Natural killer cell treated with Interleukin-12 subunit alpha and Interleukin-12 subunit beta and Interleukin-15 and Interleukin-18, amount 100 ng/mL, for 72 hours (primary cell): ENCODE measurements around the gene PGAP1. TPM values are rescaled to one million over a fixed set of nuclear protein-coding genes. Genes with fewer than 3 reads are reported as not detected.

ENCODE experiments used
- ATAC-seq, 2 donors: fragments of 150-1000 bp; cut with Tn5 transposase in 1 of 2; sonication (Bioruptor Pico), chemical (Tn5 transposase) in 1 of 2; 2 replicates each; pipeline ENCODE4 v1.10.0; 2021
- DNase-seq: peaks from one replicate; pipeline ENCODE4 v3.0.0; 2022; ENCODE audit warnings: low spot score
- H3K27ac Mint-ChIP-seq, 2 donors: 1 replicate in 1 of 2; 2 replicates in 1 of 2; pipeline ENCODE4 v1.8.0; 2022; ENCODE audit warnings: mixed read lengths in 2 of 2, mild to moderate bottlenecking in 1 of 2, moderate library complexity in 1 of 2
- H3K27me3 Mint-ChIP-seq, 2 donors: 1 replicate in 1 of 2; 2 replicates in 1 of 2; pipeline ENCODE4 v1.8.0; 2022; ENCODE audit warnings: mixed read lengths in 2 of 2
- H3K36me3 Mint-ChIP-seq: one replicate; pipeline ENCODE4 v1.8.0; 2022; ENCODE audit warnings: mixed read lengths
- H3K4me1 Mint-ChIP-seq, 2 donors: 1 replicate in 1 of 2; 2 replicates in 1 of 2; pipeline ENCODE4 v1.8.0; 2022; ENCODE audit warnings: low read depth in 2 of 2, mixed read lengths in 2 of 2, mild to moderate bottlenecking in 1 of 2
- H3K4me3 Mint-ChIP-seq: one replicate; pipeline ENCODE4 v1.8.0; 2022; ENCODE audit warnings: mixed read lengths
- H3K9me3 Mint-ChIP-seq: 2 replicates; pipeline ENCODE4 v1.8.0; 2022; ENCODE audit warnings: mixed read lengths
- total RNA-seq, 2 donors: library from RNA; stranded (reverse); gene quantifications; one replicate each; pipeline ENCODE4 v1.2.3, GENCODE V29; 2022

Gene PGAP1
- total RNA-seq, 2 donors from 2014 or later: 11.6 to 65.0 TPM

GRCh38 chr2:196961889-196962288 is 35.4 kb upstream of the PGAP1 start:
- Mint-ChIP-seq H3K36me3 (peaks cover 11% of the 10 kb centered on the region), H3K9me3 (no peaks in the 10 kb centered on the region), H3K4me1 (peaks cover 32 to 56% of the 10 kb centered on the region in 2 donors), H3K4me3 (peak overlapping the region; percentile 81), H3K27me3 (no peaks in the 10 kb centered on the region), H3K27ac (peak overlapping the region; percentile 40 to 81)
- DNase-seq (no peak), ATAC-seq (peak; percentile 92 to 95)

DNA sequence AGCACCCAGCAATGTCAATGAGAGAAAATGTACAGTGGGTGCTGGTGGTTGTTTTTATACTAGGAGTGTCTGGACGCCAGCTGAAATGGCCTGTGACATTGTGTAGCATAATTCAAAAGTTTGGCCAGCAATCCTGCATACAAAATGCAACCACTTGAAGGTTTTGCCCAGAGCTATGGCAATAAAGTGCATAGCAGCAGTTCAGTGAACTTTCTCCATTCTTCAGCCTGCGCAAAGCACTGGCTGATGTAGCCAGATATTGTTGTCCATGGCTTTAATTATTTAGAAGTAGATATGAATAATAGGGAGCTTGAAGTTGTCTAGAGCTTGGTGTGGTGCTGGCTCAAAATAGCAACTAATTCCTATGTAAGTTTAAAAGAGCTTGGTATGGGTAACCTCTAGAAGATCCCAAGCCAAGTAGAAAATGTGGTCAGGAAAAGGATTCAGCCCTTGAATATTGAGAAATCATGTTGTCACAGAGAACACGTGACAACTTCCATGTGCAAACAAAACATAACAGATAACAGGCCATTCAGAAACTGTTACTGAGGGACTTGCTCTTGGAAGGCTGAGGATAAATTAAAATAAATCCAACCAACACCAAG is 33.3 kb upstream of the PGAP1 start:
- Mint-ChIP-seq H3K27me3 (no peaks in the 10 kb centered on the region), H3K9me3 (no peaks in the 10 kb centered on the region), H3K4me1 (peaks cover 38 to 67% of the 10 kb centered on the region in 2 donors), H3K36me3 (peaks cover 11% of the 10 kb centered on the region), H3K27ac (peak overlapping the region; percentile 16 to 37), H3K4me3 (no peak overlapping the region)
- ATAC-seq: no peak
- no peak for DNase-seq

- H3K4me1 Mint-ChIP-seq: peaks cover 38 to 70% of the 10 kb centered on the region in 2 donors
- no peak for ATAC-seq
- no peak for DNase-seq
- H3K27me3 Mint-ChIP-seq: no peaks in the 10 kb centered on the region
- no peak overlapping the region for H3K4me3 Mint-ChIP-seq
- H3K27ac Mint-ChIP-seq: peak overlapping the region; percentile 16 to 37
- H3K9me3 Mint-ChIP-seq: no peaks in the 10 kb centered on the region
- H3K36me3 Mint-ChIP-seq: peaks cover 11% of the 10 kb centered on the region
Measured at GRCh38 chr2:196959281-196959680, 32.8 kb upstream of the PGAP1 start.

GRCh38 chr2:196957881-196958525 is 31.5 kb upstream of the PGAP1 start:
- Mint-ChIP-seq H3K36me3 (peaks cover 11% of the 10 kb centered on the region), H3K4me1 (peaks cover 32 to 60% of the 10 kb centered on the region in 2 donors), H3K27me3 (no peaks in the 10 kb centered on the region), H3K9me3 (no peaks in the 10 kb centered on the region), H3K4me3 (no peak overlapping the region), H3K27ac (no peak overlapping the region)
- DNase-seq: no peak
- ATAC-seq: no peak

GRCh38 chr2:196957442-196957841 is 30.9 kb upstream of the PGAP1 start:
- Mint-ChIP-seq H3K9me3 (no peaks in the 10 kb centered on the region), H3K4me3 (no peak overlapping the region), H3K27ac (no peak overlapping the region), H3K27me3 (no peaks in the 10 kb centered on the region), H3K4me1 (peaks cover 27 to 54% of the 10 kb centered on the region in 2 donors), H3K36me3 (peaks cover 11% of the 10 kb centered on the region)
- DNase-seq (no peak), ATAC-seq (no peak)

DNA sequence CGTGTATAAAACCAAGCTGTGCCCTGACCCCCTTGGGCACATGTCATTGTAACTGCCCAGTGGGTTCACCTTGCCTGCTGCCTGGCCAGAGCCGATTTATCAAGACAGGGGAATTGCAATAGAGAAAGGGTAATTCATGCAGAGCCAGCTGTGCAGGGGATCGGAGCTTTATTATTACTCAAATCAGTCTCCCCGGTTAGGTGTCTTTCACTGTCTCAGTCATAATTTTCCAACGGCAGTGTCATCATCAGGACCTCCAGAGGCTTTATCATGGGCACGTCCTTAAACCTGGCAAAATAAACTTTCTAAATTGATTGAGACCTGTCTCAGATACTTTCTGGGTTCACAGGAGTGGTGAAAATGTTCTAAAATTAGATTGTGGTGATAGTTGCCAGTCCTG is 29.6 kb upstream of the PGAP1 start:
- Mint-ChIP-seq H3K27ac (no peak overlapping the region), H3K36me3 (peaks cover 11% of the 10 kb centered on the region), H3K4me1 (peaks cover 17 to 40% of the 10 kb centered on the region in 2 donors), H3K27me3 (no peaks in the 10 kb centered on the region), H3K4me3 (peak overlapping the region; percentile 9), H3K9me3 (no peaks in the 10 kb centered on the region)
- ATAC-seq: no peak
- no peak for DNase-seq

- H3K27me3 Mint-ChIP-seq: peaks cover 0 to 5% of the 10 kb centered on the region in 2 donors
- H3K4me1 Mint-ChIP-seq: peaks cover 16 to 34% of the 10 kb centered on the region in 2 donors
- no peak overlapping the region for H3K27ac Mint-ChIP-seq
- H3K36me3 Mint-ChIP-seq: peaks cover 11% of the 10 kb centered on the region
- no peak for ATAC-seq
- no peak overlapping the region for H3K4me3 Mint-ChIP-seq
- no peaks in the 10 kb centered on the region for H3K9me3 Mint-ChIP-seq
- no peak for DNase-seq
Measured at GRCh38 chr2:196955036-196955435, 28.5 kb upstream of the PGAP1 start.

GRCh38 chr2:196954001-196954400 is 27.5 kb upstream of the PGAP1 start:
- H3K27ac Mint-ChIP-seq: no peak overlapping the region
- no peaks in the 10 kb centered on the region for H3K9me3 Mint-ChIP-seq
- no peak overlapping the region for H3K4me3 Mint-ChIP-seq
- no peak for DNase-seq
- peaks cover 9 to 26% of the 10 kb centered on the region in 2 donors for H3K4me1 Mint-ChIP-seq
- peaks cover 5% of the 10 kb centered on the region for H3K36me3 Mint-ChIP-seq
- H3K27me3 Mint-ChIP-seq: peaks cover 0 to 7% of the 10 kb centered on the region in 2 donors
- no peak for ATAC-seq

GRCh38 chr2:196952936-196953335 is 26.4 kb upstream of the PGAP1 start:
- no peak for ATAC-seq
- H3K4me3 Mint-ChIP-seq: no peak overlapping the region
- no peak for DNase-seq
- H3K9me3 Mint-ChIP-seq: no peaks in the 10 kb centered on the region
- H3K36me3 Mint-ChIP-seq: no peaks in the 10 kb centered on the region
- peaks cover 5 to 19% of the 10 kb centered on the region in 2 donors for H3K4me1 Mint-ChIP-seq
- H3K27ac Mint-ChIP-seq: no peak overlapping the region
- peaks cover 0 to 7% of the 10 kb centered on the region in 2 donors for H3K27me3 Mint-ChIP-seq

DNA sequence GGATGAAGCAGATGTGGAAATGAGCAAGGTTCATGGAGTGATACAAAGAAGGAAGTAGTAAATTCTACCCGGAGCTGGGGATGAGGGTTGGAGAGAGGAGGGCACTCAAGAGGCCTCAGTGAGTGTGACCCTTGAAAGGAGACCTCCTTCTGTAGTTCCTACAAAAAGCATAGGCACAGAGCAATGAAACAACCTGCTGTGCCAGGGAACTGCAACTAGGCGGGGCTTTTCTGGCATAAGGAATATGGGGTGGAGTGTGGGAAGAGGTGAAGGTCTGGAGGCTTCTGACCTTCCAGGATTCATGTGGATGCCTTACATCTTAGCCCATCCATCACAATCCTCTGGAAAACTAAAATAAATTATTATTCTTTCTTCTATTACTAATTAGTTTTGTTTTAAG is 25.5 kb upstream of the PGAP1 start:
- H3K27ac Mint-ChIP-seq: no peak overlapping the region
- no peak for ATAC-seq

GRCh38 chr2:196949116-196949515 is 22.6 kb upstream of the PGAP1 start:
- Mint-ChIP-seq H3K4me1 (no peaks in the 10 kb centered on the region), H3K4me3 (no peak overlapping the region), H3K27ac (no peak overlapping the region), H3K36me3 (no peaks in the 10 kb centered on the region), H3K27me3 (peaks cover 0 to 10% of the 10 kb centered on the region in 2 donors), H3K9me3 (no peaks in the 10 kb centered on the region)
- DNase-seq: no peak
- no peak for ATAC-seq

More for the DNA sequence above, 25.5 kb upstream of the PGAP1 start:
- Mint-ChIP-seq H3K9me3 (no peaks in the 10 kb centered on the region), H3K27me3 (peaks cover 0 to 7% of the 10 kb centered on the region in 2 donors), H3K36me3 (no peaks in the 10 kb centered on the region), H3K4me1 (peaks cover 5 to 14% of the 10 kb centered on the region in 2 donors), H3K4me3 (no peak overlapping the region)
- DNase-seq: no peak

- H3K27me3 Mint-ChIP-seq: peaks cover 0 to 10% of the 10 kb centered on the region in 2 donors
- DNase-seq: no peak
- no peaks in the 10 kb centered on the region for H3K9me3 Mint-ChIP-seq
- no peak overlapping the region for H3K27ac Mint-ChIP-seq
- ATAC-seq: no peak
- H3K36me3 Mint-ChIP-seq: no peaks in the 10 kb centered on the region
- no peaks in the 10 kb centered on the region for H3K4me1 Mint-ChIP-seq
- no peak overlapping the region for H3K4me3 Mint-ChIP-seq
Measured at GRCh38 chr2:196944570-196944969, 18.1 kb upstream of the PGAP1 start.

GRCh38 chr2:196941398-196942078 is 15.0 kb upstream of the PGAP1 start:
- H3K36me3 Mint-ChIP-seq: no peaks in the 10 kb centered on the region
- no peaks in the 10 kb centered on the region for H3K9me3 Mint-ChIP-seq
- no peaks in the 10 kb centered on the region for H3K4me1 Mint-ChIP-seq
- no peak overlapping the region for H3K27ac Mint-ChIP-seq
- no peak overlapping the region for H3K4me3 Mint-ChIP-seq
- no peak for DNase-seq
- H3K27me3 Mint-ChIP-seq: peaks cover 0 to 10% of the 10 kb centered on the region in 2 donors
- no peak for ATAC-seq

DNA sequence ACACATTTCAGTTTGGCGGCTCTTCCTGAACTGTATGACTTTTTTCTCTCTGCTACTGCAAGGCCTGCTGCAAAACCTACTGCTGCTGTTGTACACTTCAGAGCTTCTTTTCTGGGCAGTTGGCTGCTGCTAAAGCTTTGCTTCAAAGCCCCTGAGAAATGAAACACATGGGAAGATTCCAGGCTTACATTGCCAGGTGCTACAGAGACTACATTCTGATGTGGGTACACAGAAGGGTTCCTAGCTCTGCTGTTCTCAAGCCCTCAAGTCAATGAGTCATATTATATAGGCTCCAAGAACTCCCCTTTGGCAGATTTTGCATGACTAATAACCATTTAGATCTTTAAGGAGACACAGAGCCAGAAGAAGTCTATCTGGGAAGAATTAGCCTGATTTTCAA is 12.9 kb upstream of the PGAP1 start:
- ATAC-seq: no peak
- H3K27ac Mint-ChIP-seq: no peak overlapping the region
- no peaks in the 10 kb centered on the region for H3K9me3 Mint-ChIP-seq
- H3K4me1 Mint-ChIP-seq: no peaks in the 10 kb centered on the region
- no peak overlapping the region for H3K4me3 Mint-ChIP-seq
- peaks cover 0 to 6% of the 10 kb centered on the region in 2 donors for H3K27me3 Mint-ChIP-seq
- no peaks in the 10 kb centered on the region for H3K36me3 Mint-ChIP-seq
- DNase-seq: no peak
